Measurements from ENCODE around the gene SOX15. TPM values are rescaled to one million over a fixed set of nuclear protein-coding genes. Genes with fewer than 3 reads are reported as not detected.
"Not testable (repeated sequence)": the region's sequence is repeated elsewhere in the genome, so short reads cannot be mapped to it uniquely, and the experiment has no call there.

Gene SOX15
- 0.20 TPM for total RNA-seq

DNA sequence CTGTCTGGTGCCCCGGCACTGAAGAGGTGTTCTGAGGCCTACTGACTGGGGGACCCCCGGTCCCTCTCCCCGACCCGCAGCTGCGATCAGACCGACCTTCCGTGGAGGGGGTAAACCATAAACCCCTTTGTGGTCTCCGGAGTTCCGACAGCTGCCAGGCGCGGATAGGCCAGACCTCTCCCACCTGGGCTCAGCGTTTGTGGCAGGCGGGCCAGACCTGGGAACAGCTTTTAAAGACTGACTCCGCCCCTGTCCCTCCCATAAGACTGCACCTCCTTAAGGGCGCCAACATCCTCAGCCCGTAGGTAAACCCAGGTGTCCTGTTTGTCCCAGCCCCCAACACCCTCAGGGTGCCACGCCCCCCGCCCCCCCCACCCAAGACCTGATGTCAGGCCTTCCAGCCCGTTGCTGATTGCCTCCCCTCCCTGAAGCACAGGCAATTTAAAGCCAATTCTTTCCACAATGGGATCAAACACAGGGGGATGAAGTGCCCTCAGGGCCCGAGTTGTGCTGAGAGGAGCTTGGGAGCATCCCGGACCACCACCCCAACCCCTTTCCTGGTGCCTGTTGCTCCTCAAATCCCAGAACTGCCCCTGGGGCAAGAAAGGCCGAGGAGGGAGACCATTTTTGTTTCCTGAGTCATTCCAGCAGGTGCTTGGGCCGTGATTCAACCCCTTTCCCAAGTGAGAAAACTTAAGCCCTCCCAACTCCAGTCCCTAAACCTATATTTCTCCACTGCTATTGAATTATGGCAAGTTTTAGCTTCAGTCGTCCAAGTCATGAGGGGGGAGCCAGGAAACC, at the start of gene SOX15:
SOX15 (minus strand) TSS at position 204 of the 801 bp plus-strand sequence. CDS start 418 bp downstream, outside the sequence.
- DNase-seq (ENCODE audit: low spot score): no peak
- peak; percentile 5 for ATAC-seq

DNA sequence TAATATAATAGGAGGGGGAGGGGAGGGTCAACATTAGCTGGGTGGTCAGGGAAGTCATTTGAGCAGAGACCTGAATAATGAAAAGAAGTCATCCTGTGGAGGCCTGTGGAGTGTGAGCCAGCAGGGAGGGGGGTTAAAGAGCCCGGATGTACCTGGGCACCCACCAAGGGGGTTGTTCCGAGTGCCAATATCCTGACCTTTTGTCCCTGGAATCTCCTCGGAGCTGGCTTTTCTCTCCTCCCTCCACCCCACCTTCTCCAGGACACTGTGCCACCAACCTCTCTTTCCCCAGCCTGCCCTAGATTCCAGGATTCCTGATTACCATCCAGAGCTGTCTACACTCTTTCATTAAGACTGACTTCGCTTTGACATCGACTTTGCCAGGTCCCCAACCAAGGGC, 46.3 kb upstream of the SOX15 start:
- no peak for DNase-seq (ENCODE audit: low spot score)
- ATAC-seq: no peak

DNA sequence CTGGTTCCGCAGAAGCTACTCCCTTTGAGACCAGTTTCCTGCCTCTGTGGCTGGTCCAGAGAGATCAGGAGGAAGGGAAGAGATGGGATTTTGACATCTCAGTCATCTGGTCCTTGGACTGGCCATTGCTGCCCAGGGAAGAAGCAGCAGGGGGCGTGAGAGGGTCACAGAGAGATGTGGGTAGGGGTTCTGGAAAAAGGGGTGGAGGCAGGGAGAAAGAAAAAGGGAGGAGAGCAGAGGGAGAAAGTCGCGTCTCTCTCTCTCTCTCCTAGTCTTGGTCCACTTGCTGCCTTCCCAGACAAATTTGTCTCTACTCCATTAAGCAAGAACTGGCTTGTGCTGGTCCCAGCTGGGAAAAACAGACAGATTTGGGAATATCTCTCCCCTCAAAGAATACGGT, 44.5 kb upstream of the SOX15 start:
- DNase-seq (ENCODE audit: low spot score): no peak
- ATAC-seq: no peak

DNA sequence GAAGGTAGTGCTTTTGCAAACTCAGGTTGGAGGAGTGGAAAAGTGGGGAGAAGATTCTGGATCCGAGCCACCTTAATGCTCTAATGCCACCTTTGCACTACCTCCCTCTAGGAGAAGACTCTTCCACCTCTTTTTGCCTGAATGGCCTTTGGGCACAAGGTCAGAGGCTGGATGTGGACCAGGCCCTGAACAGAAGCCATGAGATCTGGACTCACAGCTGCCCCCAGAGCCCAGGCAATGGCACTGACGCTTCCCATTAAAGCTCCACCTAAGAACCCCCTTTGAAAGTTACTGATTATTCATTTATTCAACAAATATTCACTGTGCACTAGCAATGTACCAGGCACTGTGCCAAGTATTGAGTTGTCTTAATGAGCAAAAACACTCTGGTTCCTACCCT, 43.2 kb upstream of the SOX15 start:
- ATAC-seq (peak; percentile 71), DNase-seq (ENCODE audit: low spot score) (peak; percentile 77)

DNA sequence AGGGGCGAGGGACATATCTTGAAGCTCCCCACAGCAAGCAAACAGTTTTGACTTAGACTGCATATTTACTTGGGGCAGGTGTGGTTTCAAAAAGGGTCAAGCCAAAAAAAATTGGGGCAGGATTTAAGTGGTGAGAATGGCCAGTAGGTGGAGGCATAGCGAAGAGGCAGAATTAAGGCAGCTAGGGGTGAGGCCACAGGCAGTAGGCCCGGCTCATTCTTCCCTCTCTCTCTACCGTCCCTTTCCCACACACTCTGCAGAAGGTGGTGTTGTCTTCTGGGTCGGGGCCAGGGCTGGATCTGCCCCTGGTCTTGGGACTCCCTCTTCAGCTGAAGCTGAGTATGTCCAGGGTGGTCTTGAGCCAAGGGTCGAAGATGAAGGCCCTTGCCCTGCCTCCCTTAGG, 42.6 kb upstream of the SOX15 start:
- DNase-seq (ENCODE audit: low spot score) (no peak), ATAC-seq (peak; percentile 51)

DNA sequence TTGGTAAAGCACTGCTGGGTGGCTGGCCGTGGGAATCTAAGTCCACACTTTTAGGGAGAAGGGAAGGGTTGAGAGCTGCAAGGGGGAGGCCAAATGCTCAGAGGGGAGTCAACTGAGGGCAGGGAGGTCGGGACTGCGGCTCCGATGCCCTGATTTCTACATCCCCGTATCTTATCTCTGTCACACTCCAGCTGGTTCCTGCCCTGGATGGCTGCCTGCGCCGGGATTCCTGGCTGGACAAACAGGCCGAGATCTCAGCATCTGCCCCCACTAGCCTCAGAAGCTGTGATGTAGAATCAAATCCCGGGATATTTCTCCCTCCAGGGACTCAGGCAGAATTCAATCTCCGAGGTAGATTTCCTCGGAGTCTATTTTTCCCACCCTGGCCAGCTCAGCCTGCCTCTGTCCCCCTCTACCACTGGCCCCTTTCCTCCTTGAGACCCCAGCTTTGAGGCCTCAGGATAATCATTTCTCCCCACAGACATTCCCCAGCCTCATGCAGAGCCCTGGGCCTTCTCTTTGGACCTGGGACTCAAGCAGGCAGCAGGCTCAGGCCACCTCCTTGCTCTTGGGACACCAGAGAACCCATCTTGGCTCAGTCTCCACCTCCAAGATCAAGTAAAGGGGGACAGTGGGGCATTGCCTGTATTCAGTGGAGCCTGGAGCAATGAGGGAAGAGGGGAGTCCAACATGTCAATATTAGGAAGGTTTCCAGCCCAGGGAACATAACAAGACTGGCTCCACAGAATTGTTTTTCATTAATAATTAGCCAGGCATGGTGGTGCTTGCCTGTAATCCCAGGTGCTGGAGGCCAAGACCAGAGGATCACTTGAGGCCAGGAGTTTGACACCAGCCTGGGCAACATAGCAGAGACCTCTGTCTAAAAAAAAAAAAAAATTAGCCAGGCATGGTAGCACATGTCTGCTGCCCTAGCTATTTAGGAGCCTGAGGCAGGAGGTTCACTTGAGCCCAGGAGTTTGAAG, 41.8 kb upstream of the SOX15 start:
- peak; percentile 55 for ATAC-seq
- peak; percentile 87 for DNase-seq (ENCODE audit: low spot score)

DNA sequence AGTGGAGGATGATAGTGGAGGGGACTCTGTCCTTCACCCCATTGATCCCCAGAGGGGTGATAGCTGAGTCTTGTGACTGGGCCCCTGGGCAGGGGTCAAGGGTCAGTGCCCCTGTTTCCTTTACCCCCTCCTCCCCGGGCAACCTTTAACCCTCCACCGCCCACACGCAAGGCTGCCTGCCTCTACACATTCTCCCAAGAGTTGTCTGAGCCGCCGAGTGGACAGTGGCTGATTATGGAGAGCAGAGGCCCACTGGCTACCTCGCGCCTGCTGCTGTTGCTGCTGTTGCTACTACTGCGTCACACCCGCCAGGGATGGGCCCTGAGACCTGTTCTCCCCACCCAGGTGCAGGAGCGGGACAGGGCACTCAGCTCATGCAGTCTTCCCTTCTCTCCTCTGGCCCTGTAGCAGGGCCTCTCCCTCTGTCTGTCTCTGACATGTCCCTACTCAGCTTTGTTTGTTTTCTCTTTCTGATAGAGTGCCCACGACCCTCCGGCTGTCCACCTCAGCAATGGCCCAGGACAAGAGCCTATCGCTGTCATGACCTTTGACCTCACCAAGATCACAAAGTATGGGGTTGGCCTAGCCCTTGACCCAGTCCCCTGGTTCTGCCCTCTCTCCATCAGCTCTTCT, 40.2 kb upstream of the SOX15 start, which contains the start of gene SHBG:
SHBG (plus strand) TSS at position 197 of the 633 bp plus-strand sequence; CDS start at position 235, 38 bp downstream.
- ATAC-seq: no peak
- no peak for DNase-seq (ENCODE audit: low spot score)

DNA sequence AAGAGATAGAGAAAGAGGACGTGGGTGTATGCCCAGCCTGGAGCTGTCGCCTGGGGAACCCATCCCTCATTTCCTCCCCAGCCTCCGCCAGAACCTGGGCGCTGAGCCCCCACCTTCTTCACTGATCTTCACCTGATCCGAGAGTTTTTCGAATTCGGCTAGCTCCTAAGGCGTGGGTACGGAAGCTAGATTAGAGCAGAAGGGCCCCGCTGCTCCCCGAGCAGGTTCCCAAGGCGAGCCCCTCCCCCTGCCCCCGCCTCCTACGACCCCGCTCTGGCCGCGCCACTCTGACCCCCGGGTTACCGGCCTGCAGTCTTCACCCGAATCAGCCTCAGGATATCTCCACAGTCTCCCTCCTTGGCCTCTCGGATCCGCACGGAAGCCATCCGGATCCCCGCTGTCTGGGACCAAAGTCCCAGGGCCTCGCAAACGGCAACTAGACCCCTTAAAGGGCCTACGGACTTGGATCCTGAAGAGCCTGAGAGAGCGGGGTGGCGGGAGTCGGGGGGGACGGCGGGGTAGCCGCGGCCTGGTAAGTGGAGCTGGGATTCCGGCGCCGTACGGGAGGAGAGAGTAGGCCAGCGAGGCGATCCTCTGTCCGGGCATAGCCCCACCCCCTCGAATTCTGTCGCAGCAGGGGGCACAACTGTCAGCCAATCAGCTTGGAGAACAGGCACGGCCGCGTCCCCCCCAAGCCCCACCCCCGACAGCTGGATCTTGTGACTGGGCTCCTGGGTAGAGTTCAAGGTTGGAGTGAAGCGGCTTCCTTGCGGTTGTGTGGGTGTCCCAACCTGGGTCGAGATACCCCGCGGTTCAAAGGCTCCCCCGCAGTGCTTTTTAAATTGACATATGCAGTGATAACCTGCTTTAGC, 37.6 kb upstream of the SOX15 start, which contains the start of gene SAT2:
SAT2 (minus strand) TSS at position 572 of the 872 bp plus-strand sequence; CDS start at position 386, 186 bp downstream.
- ATAC-seq (peak; percentile 84), DNase-seq (ENCODE audit: low spot score) (peak; percentile 97)

DNA sequence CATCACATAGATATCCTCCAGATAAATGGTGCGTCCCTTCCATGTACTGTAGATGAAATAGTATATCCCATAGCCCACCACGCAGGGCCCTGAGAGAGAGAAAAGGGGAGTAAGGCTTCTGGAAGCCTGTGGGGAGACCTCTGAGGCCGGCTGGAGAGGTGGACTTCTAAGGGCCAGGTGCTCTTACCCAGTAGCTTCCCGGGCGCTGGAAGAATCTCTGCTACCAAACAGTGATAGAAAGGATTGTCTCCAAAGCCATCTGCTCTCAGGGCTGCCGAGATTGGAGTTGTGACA, 37.0 kb upstream of the SOX15 start:
- no peak for DNase-seq (ENCODE audit: low spot score)
- ATAC-seq: no peak

DNA sequence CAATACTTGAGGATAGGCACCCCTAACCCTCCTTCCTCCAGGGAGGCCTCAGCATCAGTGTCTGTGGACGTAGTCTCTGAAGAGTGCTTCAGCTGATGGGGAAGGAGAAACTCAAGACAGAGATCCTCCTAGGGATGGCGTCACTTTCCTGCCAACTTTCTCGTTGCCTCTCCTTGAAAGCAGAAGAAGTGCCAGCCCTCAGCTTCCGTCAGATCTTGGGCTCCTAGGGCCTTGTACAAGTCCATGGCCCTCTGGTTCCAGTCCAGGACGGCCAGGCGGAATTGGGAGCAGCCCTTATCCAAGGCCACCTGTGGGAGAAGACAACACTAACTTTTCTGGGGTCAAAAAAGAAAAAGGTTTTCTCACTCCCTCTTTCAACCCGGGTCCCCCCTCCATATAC, 36.4 kb upstream of the SOX15 start:
- peak; percentile 6 for ATAC-seq

DNA sequence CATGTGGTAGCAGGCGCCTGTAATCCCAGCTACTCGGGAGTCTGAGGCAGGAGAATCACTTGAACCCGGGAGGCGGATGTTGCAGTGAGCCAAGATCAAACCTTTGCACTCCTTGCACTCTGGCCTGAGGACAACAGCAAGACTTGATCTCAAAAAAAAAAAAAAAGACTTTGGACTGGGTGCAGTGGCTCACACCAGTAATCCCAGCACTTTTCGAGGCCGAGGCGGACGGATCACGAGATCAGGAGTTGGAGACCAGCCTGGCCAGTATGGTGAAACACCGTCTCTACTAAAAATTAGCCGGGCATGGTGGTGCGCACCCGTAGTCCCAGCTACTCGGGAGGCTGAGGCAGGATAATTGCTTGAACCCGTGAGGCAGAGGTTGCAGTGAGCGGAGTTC, 35.9 kb upstream of the SOX15 start:
- DNase-seq (ENCODE audit: low spot score): peak; percentile 67
- ATAC-seq: not testable (repeated sequence)

More for the DNA sequence above, 36.4 kb upstream of the SOX15 start:
- no peak for DNase-seq (ENCODE audit: low spot score)

DNA sequence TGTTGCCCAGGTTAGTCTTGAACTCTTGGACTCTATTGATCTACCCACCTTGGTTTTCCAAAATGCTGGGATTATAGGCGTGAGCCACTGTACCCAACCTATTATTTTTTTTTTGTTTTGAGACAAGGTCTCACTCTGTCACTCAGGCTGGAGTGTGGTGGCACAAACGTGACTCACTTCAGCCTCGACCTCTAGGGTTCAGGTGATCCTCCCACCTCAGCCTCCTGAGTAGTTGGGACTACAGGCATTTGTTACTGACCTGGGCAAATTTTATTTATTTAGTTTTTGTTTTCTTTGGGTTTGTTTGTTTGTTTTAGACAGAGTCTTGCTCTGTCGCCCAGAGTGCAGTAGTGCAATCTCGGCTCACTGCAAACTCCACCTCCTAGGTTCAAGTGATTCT, 33.8 kb upstream of the SOX15 start:
- no peak for DNase-seq (ENCODE audit: low spot score)
- peak; percentile 3 for ATAC-seq

DNA sequence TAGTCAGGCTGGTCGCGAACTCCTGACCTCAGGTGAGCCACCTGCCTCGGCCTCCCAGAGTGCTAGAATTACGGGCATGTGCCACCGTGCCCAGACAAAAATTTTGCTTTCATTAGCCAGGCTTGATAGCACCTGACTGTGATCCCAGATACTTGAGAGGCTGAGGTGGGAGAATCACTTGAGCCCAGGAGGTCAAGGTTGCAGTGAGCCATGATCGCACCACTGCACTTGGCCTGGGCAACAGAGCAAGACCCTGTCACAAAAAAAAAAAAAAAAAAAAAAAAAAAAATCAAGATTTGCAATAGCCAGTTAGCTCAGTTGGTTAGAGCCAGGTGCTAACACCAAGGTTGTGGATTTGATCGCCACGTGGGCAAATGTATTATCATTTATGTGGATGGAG, 30.9 kb upstream of the SOX15 start:
- ATAC-seq (no peak), DNase-seq (ENCODE audit: low spot score) (no peak)

DNA sequence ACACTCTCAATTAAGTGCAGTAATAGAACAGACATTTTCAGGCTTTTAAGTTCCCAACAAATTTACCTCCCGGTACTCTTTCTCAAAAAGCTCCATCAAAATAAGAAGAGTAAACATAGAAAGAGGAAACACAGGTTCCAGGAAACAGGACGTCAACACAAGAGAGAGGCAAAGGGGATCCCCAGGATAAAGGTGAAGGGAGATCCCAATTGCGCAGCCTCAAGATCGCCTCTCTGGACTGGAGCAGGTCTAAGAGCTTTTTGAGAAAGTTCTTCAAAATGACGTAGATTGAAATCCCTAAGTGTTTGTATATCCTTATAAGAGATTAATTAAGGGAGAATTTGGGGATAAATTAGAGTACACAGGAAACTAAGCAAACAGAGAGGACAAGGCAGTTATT, 28.7 kb upstream of the SOX15 start:
- ATAC-seq: no peak
- no peak for DNase-seq (ENCODE audit: low spot score)

DNA sequence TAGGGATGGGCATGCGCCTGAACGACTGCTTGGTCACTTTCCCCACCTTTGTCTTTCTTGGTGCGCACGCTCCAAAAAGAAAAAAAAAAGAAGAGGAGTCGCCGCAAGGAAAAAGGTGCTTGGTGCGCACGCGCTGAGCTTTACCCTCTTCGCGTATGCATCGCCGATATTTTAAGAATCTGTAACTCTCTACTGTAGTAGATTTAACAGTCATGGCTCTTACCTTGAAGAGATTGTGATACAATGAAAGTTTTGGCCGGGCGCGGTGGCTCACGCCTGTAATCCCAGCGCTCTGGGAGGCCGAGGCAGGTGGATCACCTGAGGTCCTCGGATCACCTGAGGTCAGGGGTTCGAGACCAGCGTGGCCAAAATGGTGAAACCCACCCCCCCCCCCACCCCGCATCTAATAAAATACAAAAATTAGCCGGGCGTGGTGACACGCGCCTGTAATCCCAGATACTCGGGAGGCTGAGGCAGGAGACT, 25.4 kb upstream of the SOX15 start:
- ATAC-seq (no peak), DNase-seq (ENCODE audit: low spot score) (no peak)

DNA sequence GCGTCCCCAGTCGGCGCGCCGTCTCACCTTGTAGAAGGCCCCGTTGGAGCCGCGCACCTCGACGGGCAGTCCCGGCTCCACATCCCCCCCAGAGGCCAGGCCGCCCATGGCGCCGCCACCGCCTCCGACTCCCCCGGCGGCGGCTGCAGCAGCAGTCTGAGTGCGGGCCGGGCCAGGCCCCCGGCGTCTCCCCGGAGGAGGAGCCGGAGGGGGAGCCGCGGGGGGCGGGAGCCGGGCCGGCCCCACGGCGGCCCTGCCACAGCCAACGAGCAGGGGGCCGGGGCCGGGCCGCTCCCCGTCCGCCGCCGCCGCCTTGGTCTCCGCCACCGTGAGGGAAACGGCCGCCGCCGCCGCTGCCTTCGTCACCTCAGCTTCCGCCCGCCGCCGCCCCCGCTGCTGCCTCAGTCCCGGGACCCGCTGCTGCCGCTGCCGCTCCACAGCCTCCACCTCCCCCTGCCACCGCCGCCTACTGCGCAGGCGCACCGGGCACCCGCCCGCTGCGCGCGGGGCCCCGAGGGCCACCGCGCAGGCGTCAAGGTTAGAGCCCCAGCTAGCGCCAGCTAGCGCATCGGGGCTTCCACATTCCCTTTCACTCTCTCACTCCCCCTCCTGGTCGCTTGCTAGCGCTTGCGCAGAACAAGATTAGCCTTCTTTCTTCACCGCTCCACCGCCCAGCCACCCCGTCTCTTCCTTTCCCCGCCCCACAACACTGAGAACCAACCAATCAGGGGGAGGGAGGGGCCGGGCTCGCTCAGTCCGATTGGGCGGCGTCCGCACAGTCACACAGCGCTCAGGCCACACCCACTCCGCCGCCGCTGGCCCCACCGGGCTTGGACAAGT, 24.8 kb upstream of the SOX15 start, which contains the start of gene FXR2:
FXR2 (minus strand) TSS at position 473 of the 840 bp plus-strand sequence; CDS start at position 108, 365 bp downstream.
- ATAC-seq (peak; percentile 94), DNase-seq (ENCODE audit: low spot score) (peak; percentile 100)

DNA sequence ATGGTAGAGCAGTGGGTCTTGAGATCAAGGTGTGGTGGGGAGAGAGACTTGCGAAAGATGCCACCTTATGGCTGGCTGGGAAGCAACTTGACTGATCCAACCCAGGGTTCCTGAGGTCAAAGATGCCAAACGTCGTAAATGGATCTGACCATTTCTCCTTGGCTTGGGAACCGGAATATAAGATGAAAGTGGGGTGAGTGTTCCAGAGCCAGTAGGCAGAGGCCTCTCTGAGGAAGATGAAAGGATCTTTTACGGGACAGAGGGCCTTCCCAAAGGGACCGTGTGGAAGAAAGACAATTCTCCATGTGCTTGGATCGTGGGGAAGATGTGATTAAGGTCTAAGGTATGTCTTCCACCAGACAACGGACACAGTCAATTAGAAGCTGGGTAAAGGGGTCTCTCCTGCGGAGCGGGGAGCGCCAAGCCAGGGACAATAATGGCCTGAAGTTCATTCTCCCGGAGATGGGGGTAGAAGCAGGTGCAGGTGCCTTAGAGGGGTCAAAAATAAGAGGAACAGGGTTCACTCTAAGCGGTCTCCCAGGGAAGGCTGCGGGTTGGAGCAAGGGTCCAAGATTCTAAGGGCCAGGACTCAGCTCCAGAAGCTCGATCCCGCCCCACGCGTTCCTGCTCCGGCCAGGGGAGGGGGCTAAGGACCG, 24.0 kb upstream of the SOX15 start:
- DNase-seq (ENCODE audit: low spot score): no peak
- no peak for ATAC-seq

DNA sequence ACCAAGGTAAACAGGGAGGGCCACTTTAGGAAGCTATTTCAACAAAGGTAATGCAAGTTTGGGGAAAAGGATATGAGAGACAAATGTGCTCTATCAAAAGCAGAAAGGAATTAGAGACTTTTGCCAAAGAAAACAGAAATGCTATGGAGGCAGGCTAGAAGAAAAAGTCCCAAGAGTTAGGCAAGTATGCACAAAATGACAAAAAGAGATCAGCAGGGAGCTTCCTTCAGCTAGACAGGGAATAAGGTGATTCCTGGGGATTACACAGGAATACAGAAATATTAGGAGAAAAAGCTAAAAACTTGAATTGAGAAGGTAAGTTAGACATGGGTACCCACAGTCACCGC, 22.4 kb upstream of the SOX15 start:
- DNase-seq (ENCODE audit: low spot score): no peak
- no peak for ATAC-seq
